Left lung (tissue), 10 donors: ENCODE results near the gene PLCL2. TPM values are rescaled to one million over a fixed set of nuclear protein-coding genes. Genes with fewer than 3 reads are reported as not detected.
"Not testable (repeated sequence)": the region's sequence is repeated elsewhere in the genome, so short reads cannot be mapped to it uniquely, and the experiment has no call there.

Experiments used
- ATAC-seq: fragments of 200-7000 bp; cut with Tn5 transposase; one replicate; pipeline ENCODE4 v1.9.1; 2020; ENCODE audit warnings: moderate library complexity
- DNase-seq, 4 donors: peaks; one replicate each; pipeline ENCODE4 v3.0.0-alpha.2; 2013 to 2020
- H3K27ac ChIP-seq, 2 donors: fragments of 200-600 bp; sonication (generic) in 1 of 2; one replicate each; pipeline versions ENCODE4 v1.5.0 to v1.8.0; 2020 to 2021
- H3K27me3 ChIP-seq, 2 donors: fragments of 200-600 bp; sonication (generic) in 1 of 2; one replicate each; pipeline versions ENCODE4 v1.5.0 to v1.8.0; 2020 to 2021
- H3K36me3 ChIP-seq, 2 donors: fragments of 200-600 bp; sonication (generic) in 1 of 2; one replicate each; pipeline versions ENCODE4 v1.5.0 to v1.8.0; 2020 to 2021
- H3K4me1 ChIP-seq, 2 donors: fragments of 200-600 bp; one replicate each; pipeline ENCODE4 v1.8.0; 2021
- H3K4me3 ChIP-seq, 2 donors: fragments of 200-600 bp; sonication (generic) in 1 of 2; one replicate each; pipeline versions ENCODE4 v1.5.0 to v1.8.0; 2020 to 2021; ENCODE audit warnings: mild to moderate bottlenecking in 1 of 2
- H3K9me3 ChIP-seq, 2 donors: fragments of 200-600 bp; sonication (generic) in 1 of 2; one replicate each; pipeline versions ENCODE4 v1.5.0 to v1.8.0; 2020 to 2021
- CTCF ChIP-seq, 2 donors: fragments of 200-600 bp; sonication (generic) in 1 of 2; IDR thresholded peaks; one replicate each; pipeline versions ENCODE4 v1.5.0 to v1.8.0; 2021; ENCODE audit warnings: antibody characterized with exemption in 2 of 2
- intact Hi-C, 2 donors: fragments of 100-400 bp; cut with DNase I; formaldehyde crosslinking; loops; one replicate each; pipeline versions ENCODE4 v1.11.2 to v1.14.2; 2022
- polyA plus RNA-seq, 6 donors: library from polyadenylated mRNA; unstranded; fragments of 120-200 nt; gene quantifications; one replicate each; pipeline ENCODE4 v1.2.1, GENCODE V29; 2013; ENCODE audit not compliant: insufficient read length in 6 of 6
- total RNA-seq, 2 donors: library from RNA; stranded (reverse); fragmentation: NEBNext Ultra II Directional; extraction: Animal tissue kit (Norgen Biotek cat#: 25700); gene quantifications; one replicate each; pipeline ENCODE4 v1.2.1, GENCODE V29; 2021
- donor health status: DM: no; HTN: yes; CAD: no.
- donor health status: DM: no; HTN: no; CAD: no.

Gene PLCL2
- total and polyA plus RNA-seq, 8 donors, result 7.8 to 15.7 (median 10.1) TPM

- Histone ChIP-seq H3K27ac (no peak overlapping the region), H3K27me3 (no peaks in the 10 kb centered on the region), H3K9me3 (no peaks in the 10 kb centered on the region), H3K36me3 (peaks cover 0 to 17% of the 10 kb centered on the region in 2 donors), H3K4me3 (no peak overlapping the region), H3K4me1 (no peaks in the 10 kb centered on the region)
- TF ChIP-seq CTCF (IDR thresholded peaks at IDR 0.05), result no peak
- intact Hi-C loops, result no loop called here
- DNase-seq, result no peak
- no peak for ATAC-seq
Observed at GRCh38 chr3:17092583-17092933, 207.8 kb downstream of the PLCL2 start.

- DNase-seq (no peak), ATAC-seq (no peak)
- no peak for TF ChIP-seq CTCF (IDR thresholded peaks at IDR 0.05)
- H3K4me1 ChIP-seq, result no peaks in the 10 kb centered on the region
- no peaks in the 10 kb centered on the region for H3K9me3 ChIP-seq
- no peak overlapping the region for H3K27ac ChIP-seq
- no peaks in the 10 kb centered on the region for H3K27me3 ChIP-seq
- H3K4me3 ChIP-seq, result no peak overlapping the region
- intact Hi-C loops, result no loop called here
- peaks cover 0 to 14% of the 10 kb centered on the region in 2 donors for H3K36me3 ChIP-seq
Observed at GRCh38 chr3:17094551-17094950, 209.8 kb downstream of the PLCL2 start.

GRCh38 chr3:17103579-17103978 is 218.8 kb downstream of the PLCL2 start:
- Histone ChIP-seq H3K27ac (no peak overlapping the region), H3K4me1 (no peaks in the 10 kb centered on the region), H3K4me3 (no peak overlapping the region), H3K27me3 (no peaks in the 10 kb centered on the region), H3K36me3 (no peaks in the 10 kb centered on the region), H3K9me3 (peaks cover 0 to 9% of the 10 kb centered on the region in 2 donors)
- TF ChIP-seq CTCF (IDR thresholded peaks at IDR 0.05), result no peak
- no peak for DNase-seq
- no peak for ATAC-seq
- intact Hi-C loops, result no loop called here

- H3K4me1 ChIP-seq, H3K9me3 ChIP-seq, H3K27ac ChIP-seq, H3K27me3 ChIP-seq, H3K4me3 ChIP-seq, ATAC-seq, intact Hi-C loops, DNase-seq, H3K36me3 ChIP-seq: not testable (repeated sequence)
Observed at GRCh38 chr3:17106801-17107200, 222.0 kb downstream of the PLCL2 start.

GRCh38 chr3:17110660-17111396 is 226.1 kb downstream of the PLCL2 start:
- no peaks in the 10 kb centered on the region for H3K9me3 ChIP-seq
- no peak for DNase-seq
- intact Hi-C loops, result no loop called here
- H3K36me3 ChIP-seq, result no peaks in the 10 kb centered on the region
- no peak for ATAC-seq
- TF ChIP-seq CTCF (IDR thresholded peaks at IDR 0.05), result no peak
- no peaks in the 10 kb centered on the region for H3K4me1 ChIP-seq
- H3K4me3 ChIP-seq, result no peak overlapping the region
- H3K27ac ChIP-seq, result no peak overlapping the region
- no peaks in the 10 kb centered on the region for H3K27me3 ChIP-seq

GRCh38 chr3:17111586-17111985 is 226.8 kb downstream of the PLCL2 start:
- DNase-seq (no peak), ATAC-seq (no peak)
- H3K27ac ChIP-seq, result no peak overlapping the region
- no peaks in the 10 kb centered on the region for H3K9me3 ChIP-seq
- no peak for TF ChIP-seq CTCF (IDR thresholded peaks at IDR 0.05)
- no peak overlapping the region for H3K4me3 ChIP-seq
- H3K36me3 ChIP-seq, result no peaks in the 10 kb centered on the region
- no peaks in the 10 kb centered on the region for H3K4me1 ChIP-seq
- no peaks in the 10 kb centered on the region for H3K27me3 ChIP-seq
- intact Hi-C loops, result no loop called here
